Small intestine (tissue), 7 donors: ENCODE results near the gene RAB9A. TPM values are rescaled to one million over a fixed set of nuclear protein-coding genes. Genes with fewer than 3 reads are reported as not detected.

ENCODE experiments used
- DNase-seq, 2 donors: peaks; one replicate each; pipeline versions ENCODE4 v3.0.0 to v3.0.0-alpha.2; 2013
- FAIRE-seq: peaks from 2 replicates; lab custom pipeline; 2012; peaks lifted over from hg19 to GRCh38; lab: Jason Lieb, UNC
- H3K27ac ChIP-seq, 3 donors: one replicate each; pipeline ENCODE4 v1.5.1; 2013; ENCODE audit warnings: low read length in 2 of 3, mild to moderate bottlenecking in 2 of 3, control low read depth in 1 of 3, inconsistent platforms in 1 of 3, low read depth in 1 of 3, moderate library complexity in 1 of 3
- H3K27me3 ChIP-seq, 3 donors: one replicate each; pipeline ENCODE4 v1.6.1; 2013; ENCODE audit warnings: low read length in 3 of 3, inconsistent platforms in 1 of 3; ENCODE audit not compliant: control insufficient read depth in 3 of 3, insufficient read depth in 3 of 3
- H3K36me3 ChIP-seq, 3 donors: one replicate each; pipeline ENCODE4 v1.6.1; 2013; ENCODE audit warnings: low read length in 3 of 3, inconsistent platforms in 1 of 3, low read depth in 1 of 3, mild to moderate bottlenecking in 1 of 3, moderate library complexity in 1 of 3; ENCODE audit not compliant: control insufficient read depth in 3 of 3, insufficient read depth in 2 of 3
- H3K4me1 ChIP-seq, 3 donors: one replicate each; pipeline ENCODE4 v1.6.1; 2013; ENCODE audit warnings: low read length in 2 of 3, inconsistent platforms in 1 of 3, low read depth in 1 of 3, mild to moderate bottlenecking in 1 of 3, moderate library complexity in 1 of 3; ENCODE audit not compliant: control insufficient read depth in 3 of 3, insufficient read depth in 2 of 3
- H3K4me3 ChIP-seq, 3 donors: one replicate each; pipeline ENCODE4 v1.5.1; 2013; ENCODE audit warnings: low read length in 3 of 3, control low read depth in 1 of 3, inconsistent platforms in 1 of 3, low read depth in 1 of 3, mild to moderate bottlenecking in 1 of 3, moderate library complexity in 1 of 3
- H3K9me3 ChIP-seq, 2 donors: one replicate each; pipeline ENCODE4 v1.6.1; 2013; ENCODE audit warnings: low read depth in 1 of 2, low read length in 1 of 2; ENCODE audit not compliant: control insufficient read depth in 2 of 2, insufficient read depth in 1 of 2
- WGBS, 3 donors: extraction: QIAGEN DNeasy Blood & Tissue Kit; methylation state at CpG; one replicate each; pipeline ENCODE4 v1.1.7; 2013; 5-methylcytosine and 5-hydroxymethylcytosine counted together
- polyA plus RNA-seq, 4 donors: library from polyadenylated mRNA; stranded (reverse) in 3 of 4; unstranded in 1 of 4; fragments of 200-250 nt in 3 of 4; fragments of 120-200 nt in 1 of 4; gene quantifications; one replicate each; pipeline versions ENCODE4 v1.2.1 to v1.2.3, GENCODE V29; 2013
- donor health status: healthy with polysubstance abuse.
- donor health status: control.
- donor health status: control.
- donor health status: Bipolar disorder and iron deficiency.
- donor health status: healthy.

Gene RAB9A
- polyA plus RNA-seq, 4 donors = 16.5 to 32.4 (median 25.1) TPM

DNA sequence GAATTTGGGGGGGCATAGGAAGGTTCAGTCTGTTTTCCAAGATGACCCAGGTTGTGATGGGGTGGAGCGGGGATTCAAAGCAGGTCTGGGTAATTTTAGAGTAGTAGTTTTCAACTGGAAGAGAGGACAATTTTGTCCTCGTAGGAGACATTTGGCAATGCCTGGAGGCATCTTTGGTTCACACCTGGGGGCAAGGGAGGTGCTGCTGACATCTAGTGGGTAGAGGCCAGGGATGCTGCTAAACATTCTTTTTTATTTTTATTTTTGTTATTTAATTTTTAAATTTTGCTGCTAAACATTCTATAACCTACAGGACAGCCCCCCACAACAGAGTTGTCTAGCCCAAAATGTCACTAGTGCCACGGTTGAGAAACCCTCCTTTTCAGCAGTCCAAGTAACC lies 1.9 kb downstream of the RAB9A start:
- 54 to 59% (median 54%) methylated on average over 3 of the region's 3 CpGs for WGBS, 3 donors
- H3K27ac ChIP-seq = no peak overlapping the region
- peaks cover 0 to 2% (median 0%) of the 10 kb centered on the region in 3 donors for H3K36me3 ChIP-seq
- no peaks in the 10 kb centered on the region for H3K9me3 ChIP-seq
- no peaks in the 10 kb centered on the region for H3K27me3 ChIP-seq
- DNase-seq (no peak), FAIRE-seq (no peak)
- H3K4me1 ChIP-seq = peaks cover 4 to 6% (median 5%) of the 10 kb centered on the region in 3 donors
- H3K4me3 ChIP-seq = peak overlapping the region in 1 of 3 donors; percentile 15

DNA sequence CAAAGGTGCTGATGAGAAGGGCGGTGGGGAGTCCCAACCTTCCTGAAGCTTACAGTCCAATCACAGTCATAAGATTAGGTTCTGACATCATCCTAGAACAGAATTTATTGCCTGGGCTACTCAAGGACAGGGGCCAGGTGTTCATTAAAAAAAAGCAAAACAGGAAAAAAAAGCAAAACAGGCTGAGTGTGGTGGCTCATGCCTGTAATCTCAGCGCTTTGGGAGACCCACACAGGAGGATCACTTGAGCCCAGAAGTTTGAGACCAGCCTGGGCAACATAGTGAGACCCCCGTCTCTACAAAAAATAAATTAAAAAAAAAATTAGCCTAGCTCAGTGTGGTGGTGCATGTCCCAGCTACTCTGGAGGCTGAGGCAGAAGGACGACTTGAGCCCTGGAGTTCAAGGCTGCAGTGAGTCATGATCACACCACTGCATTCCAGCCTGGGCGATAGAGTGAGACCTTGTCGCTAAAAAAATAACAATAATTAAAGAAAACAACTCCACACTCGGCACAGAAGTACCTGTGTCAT lies 3.0 kb downstream of the RAB9A start:
- FAIRE-seq = no peak

GRCh38 chrX:13692771-13693231 lies 3.9 kb downstream of the RAB9A start:
- peak overlapping the region in 2 of 3 donors; percentile 29 to 65 for H3K27ac ChIP-seq
- no peak for FAIRE-seq
- H3K36me3 ChIP-seq = peaks cover 0 to 2% (median 0%) of the 10 kb centered on the region in 3 donors
- H3K4me1 ChIP-seq = peaks cover 4 to 6% (median 5%) of the 10 kb centered on the region in 3 donors
- H3K9me3 ChIP-seq = no peaks in the 10 kb centered on the region
- DNase-seq = no peak
- WGBS, 3 donors = 38 to 63% (median 48%) methylated on average over 5 of the region's 5 CpGs
- H3K27me3 ChIP-seq = no peaks in the 10 kb centered on the region
- no peak overlapping the region for H3K4me3 ChIP-seq

More for the DNA sequence above, 3.0 kb downstream of the RAB9A start:
- peak in 1 of 2 donors; percentile 23 for DNase-seq
- Histone ChIP-seq H3K4me1 (peaks cover 4 to 6% (median 5%) of the 10 kb centered on the region in 3 donors), H3K9me3 (no peaks in the 10 kb centered on the region), H3K4me3 (no peak overlapping the region), H3K27ac (no peak overlapping the region), H3K36me3 (peaks cover 0 to 2% (median 0%) of the 10 kb centered on the region in 3 donors), H3K27me3 (no peaks in the 10 kb centered on the region)
- WGBS, 3 donors = 24 to 61% (median 53%) methylated on average over 7 of the region's 7 CpGs

GRCh38 chrX:13693341-13693961 lies 4.5 kb downstream of the RAB9A start:
- no peak for DNase-seq
- Histone ChIP-seq H3K36me3 (peaks cover 0 to 2% (median 0%) of the 10 kb centered on the region in 3 donors), H3K4me1 (peaks cover 4 to 6% (median 5%) of the 10 kb centered on the region in 3 donors), H3K27me3 (no peaks in the 10 kb centered on the region), H3K9me3 (no peaks in the 10 kb centered on the region), H3K4me3 (no peak overlapping the region), H3K27ac (no peak overlapping the region)
- WGBS, 3 donors = 16 to 48% (median 44%) methylated on average over 6 to 7 of the region's 7 CpGs
- FAIRE-seq = no peak

DNA sequence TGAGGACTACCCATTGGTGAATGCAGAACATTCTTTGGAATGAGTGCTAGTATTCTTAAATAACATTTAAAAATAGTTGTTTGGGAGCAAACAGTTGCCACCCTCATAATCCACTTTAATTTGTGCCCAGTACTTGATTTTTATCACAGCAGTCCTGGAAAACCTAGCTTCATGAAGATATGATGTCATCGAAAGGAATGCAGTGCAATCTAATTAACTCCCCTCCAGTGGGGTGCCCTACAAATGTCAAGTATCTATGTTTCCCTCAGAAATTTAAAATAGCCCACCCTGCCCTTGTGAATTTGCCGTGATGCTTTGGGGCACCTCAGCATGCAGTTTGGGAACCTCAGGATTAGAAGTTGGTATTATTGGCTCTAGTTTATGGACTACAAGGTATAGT lies 5.4 kb downstream of the RAB9A start:
- WGBS, 3 donors = 71 to 82% (median 74%) methylated on average over 2 of the region's 2 CpGs
- peaks cover 0 to 2% (median 0%) of the 10 kb centered on the region in 3 donors for H3K36me3 ChIP-seq
- no peak overlapping the region for H3K27ac ChIP-seq
- FAIRE-seq = no peak
- no peak overlapping the region for H3K4me3 ChIP-seq
- no peaks in the 10 kb centered on the region for H3K27me3 ChIP-seq
- no peak for DNase-seq
- no peaks in the 10 kb centered on the region for H3K9me3 ChIP-seq
- H3K4me1 ChIP-seq = peaks cover 5 to 6% (median 5%) of the 10 kb centered on the region in 3 donors

GRCh38 chrX:13694983-13695382 lies 6.1 kb downstream of the RAB9A start:
- 72 to 85% (median 80%) methylated on average over 8 of the region's 8 CpGs for WGBS, 3 donors
- Histone ChIP-seq H3K9me3 (no peaks in the 10 kb centered on the region), H3K27me3 (no peaks in the 10 kb centered on the region), H3K4me1 (peaks cover 5 to 6% (median 5%) of the 10 kb centered on the region in 3 donors), H3K36me3 (peaks cover 0 to 2% (median 0%) of the 10 kb centered on the region in 3 donors), H3K4me3 (no peak overlapping the region), H3K27ac (no peak overlapping the region)
- DNase-seq = no peak
- no peak for FAIRE-seq

- no peaks in the 10 kb centered on the region for H3K9me3 ChIP-seq
- WGBS, 3 donors = 69 to 83% (median 78%) methylated on average over 4 of the region's 4 CpGs
- H3K4me1 ChIP-seq = peaks cover 5 to 6% (median 5%) of the 10 kb centered on the region in 3 donors
- DNase-seq (no peak), FAIRE-seq (no peak)
- no peak overlapping the region for H3K4me3 ChIP-seq
- H3K36me3 ChIP-seq = peaks cover 0 to 2% (median 0%) of the 10 kb centered on the region in 3 donors
- no peaks in the 10 kb centered on the region for H3K27me3 ChIP-seq
- no peak overlapping the region for H3K27ac ChIP-seq
Measured at GRCh38 chrX:13695601-13696115, 6.7 kb downstream of the RAB9A start.

- Histone ChIP-seq H3K36me3 (peaks cover 0 to 2% (median 0%) of the 10 kb centered on the region in 3 donors), H3K4me3 (no peak overlapping the region), H3K27ac (no peak overlapping the region), H3K9me3 (no peaks in the 10 kb centered on the region), H3K4me1 (peaks cover 1 to 6% (median 5%) of the 10 kb centered on the region in 3 donors), H3K27me3 (no peaks in the 10 kb centered on the region)
- FAIRE-seq = no peak
- no peak for DNase-seq
- WGBS, 3 donors = 91 to 92% (median 91%) methylated on average over 2 of the region's 2 CpGs
Measured at GRCh38 chrX:13697455-13697854, 8.5 kb downstream of the RAB9A start.
